Endometrial microvascular endothelial cells (primary cell): ENCODE data around the gene KRTAP10-1. TPM values are rescaled to one million over a fixed set of nuclear protein-coding genes. Genes with fewer than 3 reads are reported as not detected.
"Not testable (repeated sequence)": the region's sequence is repeated elsewhere in the genome, so short reads cannot be mapped to it uniquely, and the experiment has no call there.

Source experiments
- in situ Hi-C: cut with HindIII; loops from 2 replicates; pipeline ENCODE4 v1.10.0; 2017; ENCODE audit warnings: low sequenced_read_pairs, low pct_unique_long_range_greater_than_20kb; ENCODE audit errors: inconsistent ontology term
- total RNA-seq: library from RNA; depleted of rRNA; stranded (reverse); fragments of >200 nt; gene quantifications from one replicate; pipeline ENCODE4 v1.2.3, GENCODE V29; 2015; ENCODE audit errors: inconsistent ontology term

The KRTAP10-1 gene
- total RNA-seq, 1 donor from 2014 or later: not detected

- in situ Hi-C loops: no loop called here
These were observed 28.6 kb downstream of the KRTAP10-1 start for GRCh38 chr21:44511219-44511937.

DNA sequence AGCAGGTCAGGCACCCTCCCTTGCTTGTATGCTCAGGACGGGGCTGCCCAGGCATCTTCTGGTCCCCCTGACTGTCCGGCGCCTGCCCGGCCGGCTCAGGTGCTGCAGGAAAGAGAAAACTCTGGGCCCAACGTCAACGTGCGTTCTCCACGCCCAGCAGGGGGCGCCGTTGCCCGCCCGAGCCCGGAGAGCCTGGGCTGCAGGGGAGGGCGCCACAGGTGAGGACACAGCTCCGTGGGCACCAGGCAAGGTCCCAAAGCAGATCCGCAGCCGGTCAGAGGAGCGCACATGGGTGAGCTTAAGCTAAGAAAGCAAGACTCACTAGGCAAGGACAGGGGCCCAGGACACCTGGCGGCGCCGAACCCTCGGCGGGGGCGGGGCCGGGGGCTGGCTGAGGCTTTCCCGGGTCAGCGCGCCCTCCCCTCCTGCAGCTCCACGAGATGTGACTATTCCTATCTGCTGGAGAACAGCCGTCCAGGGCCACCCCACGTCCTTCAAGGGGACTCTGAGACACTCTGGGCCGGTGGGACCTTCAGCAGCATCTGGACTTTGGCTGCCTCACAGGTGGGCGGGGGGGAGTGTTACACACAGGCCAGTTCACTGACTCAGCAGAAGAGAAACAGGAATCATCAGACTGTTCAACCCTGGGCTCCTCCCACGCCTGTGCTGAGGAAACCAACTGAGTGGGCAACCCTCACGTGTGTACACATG, 29.3 kb downstream of the KRTAP10-1 start:
- in situ Hi-C loops: no loop called here

GRCh38 chr21:44510109-44510507, 29.9 kb downstream of the KRTAP10-1 start:
- in situ Hi-C loops: no loop called here

DNA sequence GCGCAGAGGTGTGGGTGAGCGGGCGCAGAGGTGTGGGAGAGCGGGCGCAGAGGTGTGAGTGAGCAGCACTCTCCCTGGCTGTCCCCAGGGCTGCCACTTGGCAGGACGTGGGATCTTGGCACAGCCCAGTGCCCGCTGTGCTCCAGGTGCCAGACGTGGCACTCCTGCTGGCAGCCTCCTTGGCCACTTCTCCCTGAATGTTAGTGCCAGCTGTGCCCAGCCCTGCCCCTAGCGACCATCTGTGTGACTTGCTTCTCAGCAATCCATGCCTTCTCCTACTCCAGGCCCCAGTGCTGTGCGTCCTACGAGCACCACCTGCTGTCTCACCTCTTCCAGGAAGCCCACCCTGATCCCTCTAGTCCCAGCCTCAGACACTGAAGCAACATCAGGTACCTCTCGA, 30.5 kb downstream of the KRTAP10-1 start:
- in situ Hi-C loops: no loop called here

DNA sequence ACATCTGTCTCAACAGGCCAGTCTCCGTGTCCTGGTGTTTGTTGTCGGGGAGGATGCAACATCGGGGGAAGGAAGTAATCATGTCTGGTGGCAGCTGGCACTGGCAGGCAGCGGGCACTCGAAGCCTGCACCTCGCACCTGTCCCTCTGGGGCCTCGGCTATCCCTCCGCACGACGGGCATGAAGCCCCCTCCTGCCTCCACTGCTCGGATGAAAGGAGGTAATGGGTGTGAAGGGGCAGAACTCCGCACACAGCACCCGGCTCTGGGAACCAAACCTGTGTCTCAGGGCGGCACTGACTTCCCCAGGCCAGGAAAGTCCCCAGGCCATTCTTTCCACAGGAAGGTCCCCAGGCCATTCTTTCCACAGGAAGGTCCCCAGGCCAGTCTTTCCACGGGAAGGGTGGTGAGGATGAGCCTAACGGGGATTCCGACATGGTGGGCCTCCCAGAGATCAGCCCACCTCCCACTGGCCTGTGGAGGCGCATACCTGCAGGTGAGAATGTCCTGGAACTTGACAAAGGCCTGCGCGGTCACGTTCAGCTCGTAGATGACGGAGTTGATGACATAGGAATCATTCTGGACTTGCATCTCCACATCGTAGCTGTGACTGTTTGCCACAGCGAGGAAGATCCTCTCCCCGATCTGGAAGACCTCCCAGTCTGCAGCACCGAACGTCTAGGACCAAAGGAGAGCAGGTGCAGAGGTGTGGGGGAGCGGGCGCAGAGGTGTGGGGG, 31.1 kb downstream of the KRTAP10-1 start:
- in situ Hi-C loops: no loop called here

DNA sequence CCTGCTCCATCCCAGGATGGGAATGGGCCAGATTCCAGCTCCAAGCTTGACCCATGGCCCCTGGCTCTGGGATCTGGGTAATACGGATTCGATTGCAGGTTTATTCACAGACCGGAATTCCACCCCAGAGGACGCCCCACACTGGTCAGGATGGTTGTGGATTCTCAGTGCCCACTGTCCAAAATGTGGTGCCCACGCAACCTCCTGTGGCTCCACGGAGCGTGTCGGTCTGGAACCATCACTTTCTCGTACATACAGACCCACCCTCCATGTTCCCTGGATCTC, 31.6 kb downstream of the KRTAP10-1 start:
- in situ Hi-C loops: no loop called here

DNA sequence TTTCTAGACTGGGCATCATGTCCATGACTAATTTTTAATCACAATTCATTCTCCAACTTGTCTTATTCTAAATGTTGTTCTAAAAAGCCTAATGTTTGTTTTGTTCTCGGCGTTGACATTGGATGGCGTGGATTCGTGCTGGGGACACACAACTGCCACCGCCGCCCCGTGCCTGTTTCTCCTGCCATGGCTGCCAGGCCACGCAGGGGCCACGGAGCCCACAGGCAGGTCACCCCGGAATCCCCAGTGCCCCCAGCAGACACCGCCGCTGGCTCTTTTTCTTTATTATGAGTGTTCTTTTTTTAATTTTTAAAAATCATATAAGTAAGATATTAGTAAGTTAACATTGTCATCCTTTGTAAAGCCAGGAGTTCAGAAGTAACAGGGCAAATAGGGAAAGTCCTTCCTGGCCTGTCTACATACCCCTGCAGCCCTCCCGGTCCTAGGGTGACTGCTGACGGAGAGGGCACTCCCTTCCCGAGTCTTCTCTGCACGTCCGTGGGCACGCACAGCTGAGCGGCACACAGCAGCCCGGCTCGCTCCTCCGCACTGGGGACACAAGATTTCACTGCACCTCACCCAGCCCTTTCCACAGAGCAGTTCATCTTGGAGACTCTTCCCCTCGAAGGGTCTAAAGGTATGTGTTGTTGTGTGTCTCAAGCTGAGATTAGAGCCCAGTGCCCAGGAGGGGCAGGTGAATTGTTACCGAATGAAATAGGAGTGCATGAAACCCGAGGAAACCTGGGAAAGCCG, 32.1 kb downstream of the KRTAP10-1 start:
- in situ Hi-C loops: no loop called here

- in situ Hi-C loops: no loop called here
These were observed 33.4 kb downstream of the KRTAP10-1 start for GRCh38 chr21:44506279-44507255.

DNA sequence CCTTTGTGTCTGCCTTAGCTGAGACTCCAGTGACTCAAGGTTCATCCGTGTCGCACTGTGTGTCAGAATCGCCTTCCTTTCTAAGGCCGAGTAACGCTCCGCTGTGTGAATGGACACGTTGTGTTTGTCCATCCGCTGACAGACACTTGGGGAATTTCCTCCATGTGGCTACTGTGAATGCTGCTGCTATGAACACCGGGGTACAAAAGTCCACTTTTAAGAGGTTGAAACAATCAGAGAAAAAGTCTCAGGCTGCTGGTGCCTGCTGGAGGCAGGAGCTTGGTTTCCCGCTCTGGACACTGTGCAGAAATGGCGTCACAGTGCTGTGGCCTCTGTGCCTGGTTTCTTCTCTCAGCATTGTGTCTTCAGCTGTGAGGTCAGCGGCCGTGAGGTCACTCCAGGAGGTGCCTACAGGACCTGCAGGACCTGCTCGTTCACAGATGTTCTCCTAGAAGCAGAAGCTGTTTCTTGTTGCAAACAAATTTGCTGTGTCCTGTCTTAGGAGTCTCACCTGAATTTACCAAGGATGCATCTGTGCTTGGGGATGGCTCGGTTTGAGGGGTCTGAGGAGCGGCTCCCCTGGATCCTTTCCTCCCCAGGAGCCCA, 34.2 kb downstream of the KRTAP10-1 start:
- in situ Hi-C loops: no loop called here

DNA sequence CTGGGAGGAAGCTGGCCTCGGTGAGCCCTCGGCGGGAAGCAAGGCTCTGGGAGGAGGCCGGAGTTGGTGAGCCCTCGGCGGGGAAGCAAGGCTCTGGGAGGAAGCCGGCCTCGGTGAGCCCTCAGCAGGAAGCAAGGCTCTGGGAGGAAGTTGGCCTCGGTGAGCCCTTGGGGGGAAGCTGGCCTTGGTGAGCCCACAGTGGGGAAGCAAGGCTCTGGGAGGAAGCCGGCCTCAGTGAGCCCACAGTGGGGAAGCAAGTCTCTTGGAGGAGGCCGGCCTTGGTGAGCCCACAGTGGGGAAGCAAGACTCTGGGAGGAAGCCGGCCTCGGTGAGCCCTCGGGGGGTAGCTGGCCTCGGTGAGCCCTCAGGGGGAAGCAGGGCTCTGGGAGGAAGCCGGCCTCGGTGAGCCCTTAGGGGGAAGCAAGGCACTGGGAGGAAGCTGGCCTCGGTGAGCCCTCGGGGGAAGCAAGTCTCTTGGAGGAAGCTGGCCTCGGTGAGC, 36.0 kb downstream of the KRTAP10-1 start:
- in situ Hi-C loops: no loop called here

GRCh38 chr21:44503006-44503889, 36.7 kb downstream of the KRTAP10-1 start:
- in situ Hi-C loops: not testable (repeated sequence)

GRCh38 chr21:44502171-44502958, 37.6 kb downstream of the KRTAP10-1 start:
- in situ Hi-C loops: no loop called here

GRCh38 chr21:44500111-44500510, 39.9 kb downstream of the KRTAP10-1 start:
- in situ Hi-C loops: no loop called here

DNA sequence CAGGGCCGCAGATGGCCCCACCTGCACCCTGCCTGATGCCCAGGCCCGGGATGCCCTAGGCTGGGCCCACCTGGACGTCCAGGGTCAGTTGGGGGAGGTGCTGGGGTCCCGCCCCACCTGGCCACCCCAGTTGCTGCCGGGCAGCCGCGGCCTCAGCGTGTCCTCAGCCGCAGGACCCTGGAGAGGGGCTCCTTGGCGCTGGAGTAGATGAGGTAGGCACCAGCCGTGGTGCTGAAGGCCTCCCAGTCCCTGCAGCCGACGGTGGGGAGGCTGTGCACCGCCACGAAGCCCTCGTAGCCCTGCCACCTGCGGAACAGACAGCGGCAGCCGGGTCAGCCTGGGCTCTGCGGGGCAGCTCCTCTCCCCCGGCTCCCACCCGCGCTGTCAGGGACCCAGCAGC, 40.4 kb downstream of the KRTAP10-1 start:
- in situ Hi-C loops: no loop called here

DNA sequence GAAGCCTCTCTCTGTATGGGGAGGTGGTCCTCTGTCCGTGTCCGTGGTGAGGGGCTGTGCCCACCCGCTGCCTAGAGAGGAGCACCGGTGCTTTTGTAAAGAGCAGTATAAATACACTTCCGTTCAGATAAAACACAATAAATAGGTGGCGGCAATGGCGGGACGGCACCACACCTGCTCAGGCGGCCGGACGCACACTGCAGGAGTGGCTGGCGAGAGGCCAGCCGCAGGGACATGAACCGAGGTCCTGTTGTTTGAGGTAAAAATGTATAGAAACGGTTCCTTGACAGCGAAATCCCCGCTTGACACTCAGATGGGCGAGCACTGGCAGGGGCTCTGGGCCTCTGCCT, 40.8 kb downstream of the KRTAP10-1 start:
- in situ Hi-C loops: no loop called here
